DND-41 (cell line): ENCODE measurements around the gene MCTP2.

Source experiments
- ATAC-seq: fragments of 200-7000 bp; cut with Tn5 transposase; 3 replicates; pipeline ENCODE4 v1.9.1; 2021; ENCODE audit warnings: low read depth; ENCODE audit not compliant: insufficient read depth
- DNase-seq: peaks from one replicate; pipeline ENCODE4 v3.0.0-alpha.2; 2020
- H2AFZ ChIP-seq: 2 replicates; pipeline ENCODE4 v1.6.0; 2012; ENCODE audit warnings: low read depth, low read length
- H3K27ac ChIP-seq: 2 replicates; pipeline ENCODE4 v1.5.1; 2012; ENCODE audit warnings: low read length, inconsistent platforms
- H3K27me3 ChIP-seq: fragments of 200-600 bp; sonication (generic); 2 replicates; pipeline ENCODE4 v1.6.0; 2012; ENCODE audit warnings: low read length, mild to moderate bottlenecking, inconsistent platforms; ENCODE audit not compliant: insufficient read depth, poor library complexity
- H3K36me3 ChIP-seq: 2 replicates; pipeline ENCODE4 v1.5.1; 2012; ENCODE audit warnings: low read length, inconsistent platforms; ENCODE audit not compliant: insufficient read depth
- H3K4me1 ChIP-seq: 2 replicates; pipeline ENCODE4 v1.5.1; 2012; ENCODE audit warnings: mild to moderate bottlenecking, low read length; ENCODE audit not compliant: insufficient read depth
- H3K4me2 ChIP-seq: 2 replicates; pipeline ENCODE4 v1.6.0; 2012; ENCODE audit warnings: mild to moderate bottlenecking, moderate library complexity, low read length, inconsistent platforms; ENCODE audit not compliant: insufficient read depth
- H3K4me3 ChIP-seq, 2 experiments: fragments of 200-600 bp in 1 of 2; shearing (Covaris generic) in 1 of 2; 2 replicates each; pipeline ENCODE4 v1.5.1; 2012 to 2016; ENCODE audit warnings: inconsistent platforms in 2 of 2, low read length in 2 of 2, mild to moderate bottlenecking in 2 of 2, low read depth in 1 of 2, moderate library complexity in 1 of 2
- H3K79me2 ChIP-seq: 2 replicates; pipeline ENCODE4 v1.6.0; 2012; ENCODE audit warnings: low read length, inconsistent platforms; ENCODE audit not compliant: insufficient read depth
- H3K9ac ChIP-seq: 2 replicates; pipeline ENCODE4 v1.6.0; 2012; ENCODE audit warnings: low read depth, mild to moderate bottlenecking, inconsistent platforms, low read length, moderate library complexity
- H3K9me3 ChIP-seq: 2 replicates; pipeline ENCODE4 v1.5.1; 2012; ENCODE audit warnings: low read length, moderate library complexity, mild to moderate bottlenecking, inconsistent platforms; ENCODE audit not compliant: insufficient read depth, severe bottlenecking
- H4K20me1 ChIP-seq: 2 replicates; pipeline ENCODE4 v1.6.0; 2012; ENCODE audit warnings: low read length; ENCODE audit not compliant: insufficient read depth
- CTCF ChIP-seq: IDR thresholded peaks from 2 replicates; pipeline ENCODE4 v1.5.1; 2012; ENCODE audit warnings: borderline replicate concordance, low read length, moderate library complexity, mild to moderate bottlenecking; ENCODE audit not compliant: poor library complexity, severe bottlenecking; ENCODE audit errors: extremely low read depth
- EZH2 ChIP-seq: IDR thresholded peaks from 3 replicates; pipeline ENCODE4 v1.6.1; 2012; ENCODE audit warnings: borderline replicate concordance, low read depth, mild to moderate bottlenecking, moderate library complexity, low read length, inconsistent platforms; ENCODE audit not compliant: severe bottlenecking

MCTP2 gene

GRCh38 chr15:94395640-94396039 lies 164.3 kb downstream of the MCTP2 start:
- Histone ChIP-seq H3K4me1 (no peaks in the 10 kb centered on the region), H3K4me3 (no peak overlapping the region), H4K20me1 (no peaks in the 10 kb centered on the region), H3K27me3 (no peaks in the 10 kb centered on the region), H3K9ac (no peak overlapping the region), H3K9me3 (no peaks in the 10 kb centered on the region), H3K4me2 (no peak overlapping the region), H3K27ac (no peak overlapping the region), H3K36me3 (no peaks in the 10 kb centered on the region), H2AFZ (no peak overlapping the region), H3K79me2 (no peaks in the 10 kb centered on the region)
- TF ChIP-seq EZH2 (no peak), CTCF (no peak)
- ATAC-seq (no peak), DNase-seq (no peak)

- Histone ChIP-seq H3K9me3 (no peaks in the 10 kb centered on the region), H3K4me3 (no peak overlapping the region), H3K27me3 (no peaks in the 10 kb centered on the region), H3K9ac (no peak overlapping the region), H3K27ac (no peak overlapping the region), H4K20me1 (no peaks in the 10 kb centered on the region), H3K4me1 (no peaks in the 10 kb centered on the region), H3K36me3 (no peaks in the 10 kb centered on the region), H3K4me2 (no peak overlapping the region), H3K79me2 (no peaks in the 10 kb centered on the region), H2AFZ (no peak overlapping the region)
- DNase-seq, result no peak
- no peak for ATAC-seq
- TF ChIP-seq CTCF (no peak), EZH2 (no peak)
Measured at GRCh38 chr15:94397337-94397736, 166.0 kb downstream of the MCTP2 start.

GRCh38 chr15:94398001-94398400 lies 166.6 kb downstream of the MCTP2 start:
- H3K9me3 ChIP-seq, result no peaks in the 10 kb centered on the region
- TF ChIP-seq EZH2 (no peak), CTCF (no peak)

More at GRCh38 chr15:94398001-94398400, 166.6 kb downstream of the MCTP2 start:
- Histone ChIP-seq H3K4me3 (no peak overlapping the region), H4K20me1 (no peaks in the 10 kb centered on the region), H3K4me2 (no peak overlapping the region), H3K36me3 (no peaks in the 10 kb centered on the region), H3K9ac (no peak overlapping the region), H3K4me1 (no peaks in the 10 kb centered on the region), H3K27me3 (no peaks in the 10 kb centered on the region), H3K27ac (no peak overlapping the region), H2AFZ (no peak overlapping the region), H3K79me2 (no peaks in the 10 kb centered on the region)
- ATAC-seq (no peak), DNase-seq (no peak)
